HAP-1 (cell line): ENCODE data around the gene DYNC2LI1.
A peak's percentile ranks its signal among the peaks of the same experiment; 100 is the strongest.

Experiments used
- DNase-seq, 2 experiments: peaks; one replicate each; pipeline ENCODE4 v3.0.0-alpha.2; 2016 to 2020; ENCODE audit warnings: low spot score in 2 of 2
- H3K27me3 ChIP-seq: fragments of 250-450 bp; sonication (Bioruptor Pico); 2 replicates; pipeline ENCODE4 v1.5.1; 2020; ENCODE audit warnings: low read depth, mild to moderate bottlenecking, moderate library complexity
- H3K36me3 ChIP-seq: fragments of 250-450 bp; sonication (Bioruptor Pico); replicated peaks from 2 replicates; pipeline ENCODE4 v1.5.1; 2020; ENCODE audit warnings: mild to moderate bottlenecking
- H3K4me1 ChIP-seq: fragments of 250-450 bp; sonication (Bioruptor Pico); 2 replicates; pipeline ENCODE4 v1.5.1; 2020; ENCODE audit warnings: mild to moderate bottlenecking
- H3K4me3 ChIP-seq: fragments of 250-450 bp; sonication (Bioruptor Pico); 2 replicates; pipeline ENCODE4 v1.5.1; 2020; ENCODE audit warnings: mild to moderate bottlenecking, moderate library complexity
- H3K9me3 ChIP-seq: fragments of 250-450 bp; sonication (Bioruptor Pico); 2 replicates; pipeline ENCODE4 v1.5.1; 2020; ENCODE audit warnings: mild to moderate bottlenecking, moderate library complexity
- in situ Hi-C: fragments of 300-500 bp; cut with MboI; formaldehyde crosslinking; loops from 3 replicates; pipeline ENCODE4 v1.14.3; 2020; ENCODE audit warnings: low sequenced_read_pairs, inconsistent platforms, mixed read lengths

The DYNC2LI1 gene

DNA sequence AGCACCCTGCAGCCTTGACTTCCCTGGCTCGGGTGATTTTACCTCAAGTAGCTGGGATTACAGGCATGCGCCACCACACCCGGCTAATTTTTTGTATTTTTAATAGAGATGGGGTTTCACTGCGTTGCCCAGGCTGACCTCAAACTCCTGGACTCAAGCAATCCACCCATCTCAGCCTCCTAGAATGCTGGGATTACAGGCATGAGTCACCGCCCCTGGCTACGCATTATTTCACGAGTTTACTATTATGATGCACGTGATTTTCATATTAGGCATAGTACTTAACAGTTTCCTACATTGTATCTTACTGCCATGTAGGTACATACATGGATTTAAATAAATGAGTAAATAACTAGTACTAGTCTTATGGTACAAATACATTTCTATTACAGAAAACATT, 4.4 kb downstream of the DYNC2LI1 start:
- Histone ChIP-seq H3K9me3 (no peaks in the 10 kb centered on the region), H3K27me3 (no peaks in the 10 kb centered on the region), H3K4me1 (peaks cover 4% of the 10 kb centered on the region; the same call in 1 of the 2 replicates), H3K4me3 (no peak overlapping the region), H3K36me3 (no peaks in the 10 kb centered on the region)
- DNase-seq = peak in 1 of 2 experiments; percentile 13
- in situ Hi-C loops = no loop called here

DNA sequence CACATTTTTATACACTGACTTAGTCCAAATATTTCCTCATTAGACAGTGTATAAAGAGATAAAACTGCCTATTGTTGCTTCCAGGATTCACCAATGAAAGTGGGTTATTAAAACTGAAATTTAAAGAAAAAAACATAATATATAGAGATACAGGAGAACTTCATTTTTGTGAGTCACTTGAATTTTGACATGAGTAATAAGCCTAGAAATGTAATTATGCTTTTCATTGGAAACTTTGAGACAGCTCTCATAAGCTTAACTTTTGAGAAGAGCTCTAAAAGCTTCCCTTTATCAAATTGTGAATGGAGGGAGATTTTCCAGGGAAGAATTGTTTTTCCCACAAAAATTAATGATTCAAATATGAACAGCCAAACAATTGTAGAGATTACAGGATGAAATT, 14.1 kb downstream of the DYNC2LI1 start:
- no peaks in the 10 kb centered on the region for H3K36me3 ChIP-seq
- no peak for DNase-seq
- in situ Hi-C loops = no loop called here

DNA sequence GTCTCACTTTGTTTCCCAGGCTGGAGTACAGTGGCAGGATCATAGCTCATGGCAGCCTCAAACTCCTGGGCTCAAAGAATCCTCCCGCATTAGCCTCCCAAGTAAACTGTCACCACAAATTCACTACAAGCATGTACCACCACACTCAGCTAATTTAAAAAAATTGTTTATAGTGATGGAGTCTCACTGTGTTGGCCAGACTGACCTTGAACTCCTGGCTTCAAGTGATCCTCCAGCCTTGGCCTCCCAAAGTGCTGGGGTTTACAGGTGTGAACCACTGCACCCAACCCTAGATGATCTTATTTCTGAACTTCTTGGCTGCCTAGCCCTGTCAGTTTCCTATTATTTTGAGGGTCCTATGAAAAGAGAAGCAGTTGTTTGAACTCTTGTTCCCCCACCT, 14.8 kb downstream of the DYNC2LI1 start:
- in situ Hi-C loops = no loop called here
- Histone ChIP-seq H3K9me3 (no peaks in the 10 kb centered on the region), H3K36me3 (no peaks in the 10 kb centered on the region), H3K4me3 (no peak overlapping the region), H3K27me3 (no peaks in the 10 kb centered on the region), H3K4me1 (no peaks in the 10 kb centered on the region; the same call in 1 of the 2 replicates)
- no peak for DNase-seq

More for the DNA sequence above, 14.1 kb downstream of the DYNC2LI1 start:
- Histone ChIP-seq H3K27me3 (no peaks in the 10 kb centered on the region), H3K9me3 (no peaks in the 10 kb centered on the region), H3K4me1 (no peaks in the 10 kb centered on the region; the same call in 1 of the 2 replicates), H3K4me3 (no peak overlapping the region)

DNA sequence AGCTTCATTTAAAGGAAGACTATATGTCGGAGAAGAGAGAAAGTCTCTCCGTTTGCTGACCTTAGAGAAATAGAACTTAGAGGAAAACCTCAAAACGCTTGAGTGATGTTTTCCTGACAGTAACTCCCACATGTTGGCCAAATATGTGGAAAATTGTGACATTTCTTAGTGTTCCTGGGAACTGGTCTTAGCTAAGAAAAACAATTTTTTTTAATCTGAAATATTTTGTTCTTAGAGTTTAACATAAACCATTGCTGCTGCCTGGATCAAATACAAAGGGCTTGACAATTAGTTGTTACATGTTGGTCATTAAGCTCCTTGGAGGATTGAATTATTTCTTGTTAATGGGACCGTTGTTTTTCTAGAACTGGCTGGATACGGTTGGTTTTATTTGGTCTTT, 16.3 kb downstream of the DYNC2LI1 start:
- no peak overlapping the region for H3K4me3 ChIP-seq
- H3K27me3 ChIP-seq = no peaks in the 10 kb centered on the region
- in situ Hi-C loops = no loop called here
- no peaks in the 10 kb centered on the region for H3K9me3 ChIP-seq
- no peaks in the 10 kb centered on the region for H3K36me3 ChIP-seq
- H3K4me1 ChIP-seq = no peaks in the 10 kb centered on the region; the same call in 1 of the 2 replicates
- DNase-seq = no peak

DNA sequence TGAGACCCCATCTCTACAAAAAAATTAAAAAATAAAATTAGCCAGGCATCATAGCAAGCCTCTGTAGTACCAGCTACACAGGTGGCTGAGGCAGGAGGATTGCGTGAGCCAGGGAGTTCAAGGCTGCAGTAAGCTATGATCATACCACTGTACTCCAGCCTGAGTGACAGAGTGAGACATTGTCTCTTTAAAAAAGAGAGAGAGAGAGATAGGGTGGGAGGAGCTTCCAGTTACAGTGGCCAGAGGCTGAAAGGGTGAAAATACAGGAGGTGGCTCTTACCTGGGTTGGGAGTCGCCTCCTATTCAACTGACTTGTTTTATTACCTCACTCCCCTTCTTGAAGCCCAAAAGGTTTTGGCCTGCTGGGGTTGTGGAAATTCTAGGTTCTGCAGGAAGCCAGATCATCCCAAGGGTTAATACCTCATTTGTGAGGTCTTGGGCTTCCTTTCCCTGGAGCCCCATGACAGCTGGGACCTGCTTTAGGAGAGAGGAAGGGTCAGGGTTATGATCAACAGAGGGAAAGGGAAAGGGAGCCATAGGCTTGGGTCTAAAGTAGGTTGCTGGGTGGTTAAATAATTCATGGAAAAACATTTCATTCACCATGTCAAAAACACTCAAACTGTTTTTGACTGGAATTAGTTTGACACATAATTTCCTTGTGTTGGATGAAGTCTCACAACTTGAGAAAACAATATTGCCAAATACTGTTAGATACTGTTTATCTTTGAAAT, 17.4 kb downstream of the DYNC2LI1 start:
- Histone ChIP-seq H3K27me3 (no peaks in the 10 kb centered on the region), H3K4me3 (no peak overlapping the region), H3K36me3 (no peaks in the 10 kb centered on the region), H3K9me3 (no peaks in the 10 kb centered on the region), H3K4me1 (no peaks in the 10 kb centered on the region; the same call in 1 of the 2 replicates)
- DNase-seq = no peak
- in situ Hi-C loops = no loop called here

DNA sequence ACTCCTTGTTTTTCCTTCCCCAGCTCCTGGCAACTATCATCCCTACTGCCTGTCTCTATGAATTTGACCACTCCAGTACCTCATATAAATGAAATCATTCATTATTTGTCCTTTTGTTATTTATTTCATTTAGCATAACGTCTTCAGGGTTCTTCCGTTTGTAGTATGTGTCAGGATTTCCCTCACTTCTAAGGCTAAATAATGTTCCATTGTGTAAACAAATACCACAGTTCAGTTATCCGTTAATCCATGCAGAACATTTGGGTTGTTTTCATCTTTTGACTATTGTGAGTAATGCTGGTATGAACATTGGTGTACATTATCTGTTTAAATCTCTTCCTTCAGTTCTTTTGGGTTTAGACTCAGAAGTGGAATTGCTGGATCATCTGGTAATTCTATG, 18.8 kb downstream of the DYNC2LI1 start:
- Histone ChIP-seq H3K36me3 (no peaks in the 10 kb centered on the region), H3K9me3 (no peaks in the 10 kb centered on the region), H3K4me3 (no peak overlapping the region), H3K4me1 (no peaks in the 10 kb centered on the region; the same call in 1 of the 2 replicates), H3K27me3 (no peaks in the 10 kb centered on the region)
- in situ Hi-C loops = no loop called here
- no peak for DNase-seq

DNA sequence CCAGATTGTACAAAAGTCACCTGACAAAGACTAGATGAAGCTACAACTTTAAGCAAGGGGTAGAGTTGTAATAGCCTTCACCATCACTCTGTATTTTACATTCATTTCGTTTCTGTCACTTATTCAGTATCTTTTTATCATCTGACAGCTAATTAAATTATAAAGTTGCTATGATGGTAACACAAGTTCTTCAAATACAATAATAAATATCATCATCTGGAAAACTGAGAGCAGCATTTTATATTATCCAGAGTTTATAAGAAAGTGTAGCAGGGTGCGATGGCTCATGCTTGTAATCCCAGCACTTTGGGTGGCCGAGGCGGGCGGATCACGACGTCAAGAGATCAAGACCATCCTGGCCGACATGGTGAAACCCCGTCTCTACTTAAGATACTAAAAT, 21.1 kb downstream of the DYNC2LI1 start:
- no peak for DNase-seq
- no peak overlapping the region for H3K4me3 ChIP-seq
- in situ Hi-C loops = no loop called here
- no peaks in the 10 kb centered on the region for H3K36me3 ChIP-seq
- H3K27me3 ChIP-seq = no peaks in the 10 kb centered on the region
- no peaks in the 10 kb centered on the region for H3K9me3 ChIP-seq
- no peaks in the 10 kb centered on the region; the same call in 1 of the 2 replicates for H3K4me1 ChIP-seq

DNA sequence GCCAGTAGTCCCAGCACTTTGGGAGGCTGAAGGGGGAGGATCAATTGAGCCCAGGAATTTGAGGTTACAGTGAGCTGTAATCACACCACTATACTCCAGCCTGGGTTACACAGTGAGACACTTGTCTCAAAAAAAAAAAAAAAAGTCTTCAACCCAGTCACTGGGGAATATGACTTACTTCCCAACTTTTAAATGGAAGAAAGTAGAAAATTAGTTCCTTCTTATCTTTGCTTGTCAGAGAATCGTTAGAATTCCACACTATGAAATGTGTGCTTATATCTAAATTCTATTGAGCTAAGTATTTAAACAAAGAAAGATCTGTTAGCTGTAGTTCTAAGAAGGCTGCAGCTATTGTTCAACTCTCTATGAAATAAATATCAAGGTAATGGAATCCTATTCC, 22.4 kb downstream of the DYNC2LI1 start:
- H3K4me3 ChIP-seq = no peak overlapping the region
- no peaks in the 10 kb centered on the region for H3K9me3 ChIP-seq
- no peak for DNase-seq
- H3K4me1 ChIP-seq = no peaks in the 10 kb centered on the region; the same call in 1 of the 2 replicates
- no peaks in the 10 kb centered on the region for H3K36me3 ChIP-seq
- in situ Hi-C loops = no loop called here
- H3K27me3 ChIP-seq = no peaks in the 10 kb centered on the region

DNA sequence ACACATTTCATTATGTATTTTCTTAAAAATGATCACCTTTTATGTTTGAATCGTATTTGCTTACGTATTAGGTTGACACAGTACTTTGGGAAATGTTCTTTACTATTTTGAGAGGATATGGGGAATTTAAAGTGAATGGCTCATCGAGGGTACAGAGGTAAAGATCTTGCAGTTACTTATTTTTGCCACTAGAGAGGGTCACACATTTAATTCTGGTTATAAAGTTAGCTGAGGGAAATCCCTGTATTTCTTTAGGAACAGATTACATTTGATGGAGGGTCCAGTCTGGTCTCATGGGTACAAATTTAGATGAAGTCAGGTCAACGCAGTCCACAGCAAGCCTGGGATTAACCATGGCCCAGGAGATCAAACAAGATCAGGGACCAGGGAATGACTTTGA, 24.5 kb downstream of the DYNC2LI1 start:
- Histone ChIP-seq H3K9me3 (no peaks in the 10 kb centered on the region), H3K4me1 (no peaks in the 10 kb centered on the region), H3K36me3 (no peaks in the 10 kb centered on the region), H3K4me3 (no peak overlapping the region), H3K27me3 (no peaks in the 10 kb centered on the region)
- DNase-seq = peak in 1 of 2 experiments; percentile 34
- in situ Hi-C loops = no loop called here

DNA sequence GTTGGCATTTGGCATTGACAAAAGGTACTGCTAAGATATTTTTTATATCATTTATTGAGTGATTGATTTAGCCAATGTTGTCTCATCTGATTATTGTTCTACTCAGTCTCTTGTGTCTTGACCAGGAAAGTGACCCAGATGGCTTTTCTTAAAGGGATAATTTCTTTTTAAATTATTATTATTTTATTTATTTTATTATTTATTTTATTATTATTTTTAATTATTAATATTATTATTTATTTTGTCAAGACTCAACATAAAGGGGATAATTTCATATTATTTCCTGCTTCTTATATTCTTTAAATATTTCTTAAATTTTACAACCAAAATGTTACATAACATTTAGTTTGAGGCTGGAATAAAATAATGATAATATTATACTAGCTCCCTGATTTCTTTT, 27.1 kb downstream of the DYNC2LI1 start:
- in situ Hi-C loops = no loop called here
- Histone ChIP-seq H3K4me1 (no peaks in the 10 kb centered on the region), H3K4me3 (no peak overlapping the region), H3K27me3 (no peaks in the 10 kb centered on the region), H3K9me3 (no peaks in the 10 kb centered on the region), H3K36me3 (no peaks in the 10 kb centered on the region)
- DNase-seq = no peak

DNA sequence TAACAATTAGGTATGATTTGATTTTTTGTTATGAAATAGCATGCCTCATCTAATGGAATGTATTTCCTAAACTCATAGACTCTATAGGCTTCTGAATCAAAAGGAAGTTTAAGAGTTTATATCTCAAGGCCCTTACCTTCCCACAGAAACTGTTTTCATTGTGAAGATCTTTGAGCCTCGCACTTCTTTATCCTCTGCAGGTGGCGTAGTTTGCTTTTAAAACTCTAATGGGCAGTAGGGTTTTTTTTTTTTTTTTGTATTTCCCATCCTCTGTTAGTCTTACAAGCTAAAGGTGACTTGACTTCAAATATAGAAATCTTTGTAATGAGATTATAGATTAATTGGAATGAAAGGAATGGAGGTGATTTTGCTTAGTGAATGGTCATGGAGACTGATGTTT, 28.3 kb downstream of the DYNC2LI1 start:
- in situ Hi-C loops = no loop called here
- no peaks in the 10 kb centered on the region for H3K4me1 ChIP-seq

DNA sequence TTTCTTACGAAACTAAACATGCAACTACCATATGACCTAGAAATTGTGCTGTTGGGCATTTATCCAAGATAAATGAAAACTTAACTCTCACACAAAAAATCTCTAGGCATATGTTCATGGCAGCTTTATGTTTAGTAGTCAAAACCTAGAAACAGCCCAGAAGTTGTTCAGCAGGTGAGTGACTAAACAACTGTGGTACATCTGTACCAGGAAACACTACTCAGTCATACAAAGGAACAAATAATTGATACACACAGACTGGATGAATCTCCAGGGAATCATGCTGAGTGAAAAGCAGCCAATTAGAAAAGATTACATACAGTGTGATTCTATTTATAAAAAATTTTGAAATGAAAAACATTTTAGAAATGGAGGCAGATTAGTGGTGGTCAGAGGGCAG, 29.3 kb downstream of the DYNC2LI1 start:
- Histone ChIP-seq H3K36me3 (no peaks in the 10 kb centered on the region), H3K4me3 (no peak overlapping the region), H3K27me3 (no peaks in the 10 kb centered on the region), H3K9me3 (no peaks in the 10 kb centered on the region), H3K4me1 (no peaks in the 10 kb centered on the region)
- no peak for DNase-seq
- in situ Hi-C loops = no loop called here

More for the DNA sequence above, 28.3 kb downstream of the DYNC2LI1 start:
- Histone ChIP-seq H3K9me3 (no peaks in the 10 kb centered on the region), H3K4me3 (no peak overlapping the region), H3K27me3 (no peaks in the 10 kb centered on the region), H3K36me3 (no peaks in the 10 kb centered on the region)
- no peak for DNase-seq

DNA sequence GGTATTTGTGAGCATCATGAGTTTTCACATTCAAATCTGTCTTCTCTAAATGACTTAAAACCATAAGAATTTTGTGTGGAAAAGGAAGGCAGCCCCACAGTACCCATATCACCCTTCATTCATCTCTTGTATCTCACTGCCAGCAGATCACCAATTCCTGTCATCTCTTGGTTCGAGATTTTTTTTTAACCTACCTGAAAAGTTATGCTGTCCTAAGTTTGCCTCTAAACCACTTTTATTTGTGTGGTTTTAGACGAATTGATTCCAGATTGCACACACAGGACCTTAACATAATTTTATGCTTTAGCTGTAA, 32.8 kb downstream of the DYNC2LI1 start:
- H3K27me3 ChIP-seq = no peaks in the 10 kb centered on the region
- in situ Hi-C loops = no loop called here
- peaks cover 9% of the 10 kb centered on the region for H3K4me1 ChIP-seq
- DNase-seq = no peak
- no peaks in the 10 kb centered on the region for H3K36me3 ChIP-seq
- H3K4me3 ChIP-seq = no peak overlapping the region
- no peaks in the 10 kb centered on the region for H3K9me3 ChIP-seq

DNA sequence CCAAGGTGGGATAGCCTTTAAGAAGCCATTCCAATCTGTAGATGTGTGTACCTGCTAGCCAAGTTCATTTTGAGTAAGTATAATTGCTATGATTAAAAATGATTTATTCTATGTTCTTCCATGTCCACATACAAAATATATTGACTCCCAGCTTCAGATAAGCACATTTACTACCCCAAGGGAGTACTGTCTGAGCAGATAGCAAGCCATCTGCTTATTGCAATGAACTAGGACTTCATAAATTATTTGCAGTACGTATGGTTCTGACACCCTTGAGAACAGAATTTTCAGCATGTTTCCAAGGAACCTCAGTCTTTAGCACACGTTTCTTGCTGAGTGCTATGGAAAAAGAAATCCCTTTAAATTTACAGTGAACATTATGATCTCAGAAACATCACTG, 36.6 kb downstream of the DYNC2LI1 start:
- Histone ChIP-seq H3K4me1 (peaks cover 9% of the 10 kb centered on the region), H3K27me3 (no peaks in the 10 kb centered on the region), H3K4me3 (no peak overlapping the region), H3K36me3 (no peaks in the 10 kb centered on the region), H3K9me3 (no peaks in the 10 kb centered on the region)
- DNase-seq = no peak
- in situ Hi-C loops = no loop called here

DNA sequence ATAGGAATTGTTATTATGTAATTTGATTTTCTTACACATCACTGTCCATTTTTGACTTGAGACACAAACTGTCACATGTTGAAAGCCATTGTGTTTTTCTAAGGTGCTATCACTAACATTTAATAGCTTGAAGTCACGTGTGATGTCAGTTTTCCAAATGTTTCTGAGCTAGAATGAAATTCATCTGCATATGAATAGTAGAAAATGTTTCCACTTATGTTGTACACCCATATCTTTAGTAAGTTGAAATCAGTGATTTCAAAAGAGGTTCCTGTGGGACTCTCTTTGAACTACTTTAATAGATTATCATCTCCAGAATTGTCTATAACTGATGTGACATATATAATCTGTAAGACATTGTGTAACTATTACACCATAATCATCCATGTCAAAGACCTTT, 37.0 kb downstream of the DYNC2LI1 start:
- no peak overlapping the region for H3K4me3 ChIP-seq
- peak in 1 of 2 experiments; percentile 68 for DNase-seq
- H3K36me3 ChIP-seq = no peaks in the 10 kb centered on the region
- no peaks in the 10 kb centered on the region for H3K9me3 ChIP-seq
- H3K4me1 ChIP-seq = peaks cover 9% of the 10 kb centered on the region
- in situ Hi-C loops = no loop called here
- no peaks in the 10 kb centered on the region for H3K27me3 ChIP-seq
